HEK293T (cell line): Measurements from ENCODE around the gene SELENOO.

Experiments
- CTCF ChIA-PET: fragments of 350-600 bp; formaldehyde crosslinking; extraction: SDS; loops from one replicate; lab custom pipeline; 2021; ENCODE audit warnings: antibody characterized with exemption, inconsistent platforms; lab: Yijun Ruan, JAX
- POLR2A ChIA-PET: fragments of 350-600 bp; formaldehyde crosslinking; extraction: SDS; loops from one replicate; lab custom pipeline; 2020; ENCODE audit warnings: antibody characterized with exemption, inconsistent platforms; lab: Yijun Ruan, JAX
- DNase-seq: peaks from one replicate; pipeline ENCODE4 v3.0.0; 2012; ENCODE audit warnings: mixed read lengths; ENCODE audit errors: extremely low spot score
- ARNT ChIP-seq: fragments of 450-650 bp; IDR thresholded peaks from 2 replicates; pipeline ENCODE4 v1.6.1; 2017; ENCODE audit warnings: mild to moderate bottlenecking
- BHLHE40 ChIP-seq: fragments of 450-650 bp; IDR thresholded peaks from 2 replicates; pipeline ENCODE4 v1.6.1; 2016; ENCODE audit warnings: mild to moderate bottlenecking, moderate library complexity, borderline replicate concordance
- CTBP1 ChIP-seq: fragments of 450-650 bp; IDR thresholded peaks from 2 replicates; pipeline ENCODE4 v1.6.1; 2016; ENCODE audit warnings: borderline replicate concordance
- ELF4 ChIP-seq: fragments of 450-650 bp; IDR thresholded peaks from 2 replicates; pipeline ENCODE4 v1.6.1; 2017; ENCODE audit warnings: antibody characterized with exemption
- FOXA1 ChIP-seq: fragments of 450-650 bp; IDR thresholded peaks from 2 replicates; pipeline ENCODE4 v1.6.1; 2016; ENCODE audit warnings: mild to moderate bottlenecking
- FOXK2 ChIP-seq: fragments of 450-650 bp; IDR thresholded peaks from 2 replicates; pipeline ENCODE4 v1.6.1; 2016; ENCODE audit warnings: mild to moderate bottlenecking
- FOXM1 ChIP-seq: fragments of 450-650 bp; IDR thresholded peaks from 2 replicates; pipeline ENCODE4 v1.6.1; 2017; ENCODE audit warnings: mild to moderate bottlenecking, borderline replicate concordance
- HDGF ChIP-seq: fragments of 450-650 bp; IDR thresholded peaks from 2 replicates; pipeline ENCODE4 v1.6.1; 2017; ENCODE audit warnings: antibody characterized with exemption, borderline replicate concordance
- L3MBTL2 ChIP-seq: fragments of 450-650 bp; conservative IDR thresholded peaks from 2 replicates; pipeline ENCODE4 v1.6.1; 2016; ENCODE audit warnings: mild to moderate bottlenecking
- LEF1 ChIP-seq: fragments of 450-650 bp; IDR thresholded peaks from 2 replicates; pipeline ENCODE4 v1.6.1; 2017; ENCODE audit warnings: mild to moderate bottlenecking, borderline replicate concordance
- NFRKB ChIP-seq: fragments of 450-650 bp; IDR thresholded peaks from 2 replicates; pipeline ENCODE4 v1.6.1; 2016; ENCODE audit warnings: mild to moderate bottlenecking, moderate library complexity
- SP1 ChIP-seq: fragments of 450-650 bp; IDR thresholded peaks from 2 replicates; pipeline ENCODE4 v1.6.1; 2017
- TARDBP ChIP-seq: fragments of 450-650 bp; IDR thresholded peaks from 2 replicates; pipeline ENCODE4 v1.6.1; 2016
- ZNF384 ChIP-seq: fragments of 450-650 bp; IDR thresholded peaks from 2 replicates; pipeline ENCODE4 v1.6.1; 2016
- TF ChIP-seq, protein P1 (sequence below): fragments of 450-650 bp; IDR thresholded peaks from 2 replicates; pipeline ENCODE4 v1.6.1; 2016

The SELENOO gene, protein sequence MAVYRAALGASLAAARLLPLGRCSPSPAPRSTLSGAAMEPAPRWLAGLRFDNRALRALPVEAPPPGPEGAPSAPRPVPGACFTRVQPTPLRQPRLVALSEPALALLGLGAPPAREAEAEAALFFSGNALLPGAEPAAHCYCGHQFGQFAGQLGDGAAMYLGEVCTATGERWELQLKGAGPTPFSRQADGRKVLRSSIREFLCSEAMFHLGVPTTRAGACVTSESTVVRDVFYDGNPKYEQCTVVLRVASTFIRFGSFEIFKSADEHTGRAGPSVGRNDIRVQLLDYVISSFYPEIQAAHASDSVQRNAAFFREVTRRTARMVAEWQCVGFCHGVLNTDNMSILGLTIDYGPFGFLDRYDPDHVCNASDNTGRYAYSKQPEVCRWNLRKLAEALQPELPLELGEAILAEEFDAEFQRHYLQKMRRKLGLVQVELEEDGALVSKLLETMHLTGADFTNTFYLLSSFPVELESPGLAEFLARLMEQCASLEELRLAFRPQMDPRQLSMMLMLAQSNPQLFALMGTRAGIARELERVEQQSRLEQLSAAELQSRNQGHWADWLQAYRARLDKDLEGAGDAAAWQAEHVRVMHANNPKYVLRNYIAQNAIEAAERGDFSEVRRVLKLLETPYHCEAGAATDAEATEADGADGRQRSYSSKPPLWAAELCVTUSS

DNA sequence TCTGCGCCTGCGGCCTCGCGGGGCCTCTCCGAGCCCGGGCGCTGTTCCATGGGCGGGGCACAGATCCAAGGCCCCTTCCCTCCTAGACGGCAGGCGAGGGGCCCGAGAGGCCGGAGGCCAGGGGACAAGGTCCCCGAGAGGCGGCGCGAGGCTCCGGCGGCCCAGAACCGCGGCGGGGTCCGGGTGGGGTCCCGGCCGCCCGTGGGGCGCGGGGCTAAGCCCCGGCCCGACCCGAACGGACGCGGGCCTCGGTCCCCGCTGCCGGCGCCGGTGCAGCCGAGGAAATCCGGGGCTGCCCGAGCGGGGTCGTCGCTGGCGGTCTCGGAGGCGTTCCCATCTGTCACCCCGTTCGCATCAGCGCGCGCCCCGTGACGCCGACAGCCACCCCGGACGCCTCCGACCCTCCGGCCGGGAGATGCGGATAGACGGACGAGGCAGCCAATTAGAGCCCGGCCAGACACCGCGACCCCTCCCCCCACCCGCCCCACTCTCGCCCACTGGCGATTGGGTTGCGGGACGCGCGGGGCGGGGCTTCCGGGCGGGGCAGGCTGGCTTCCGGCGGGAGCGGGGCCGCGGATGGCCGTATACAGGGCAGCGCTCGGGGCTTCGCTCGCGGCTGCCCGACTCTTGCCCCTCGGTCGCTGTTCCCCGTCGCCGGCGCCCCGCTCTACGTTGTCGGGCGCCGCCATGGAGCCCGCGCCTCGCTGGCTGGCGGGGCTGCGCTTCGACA lies at the start of gene SELENOO:
TSS of gene SELENOO (plus strand) at position 551 of the 730 bp plus-strand sequence. CDS start at position 577, 26 bp downstream.
- ChIA-PET CTCF (no interaction called here), POLR2A (interaction anchor here (0.9 to 1.5 kb wide), 2 partner anchors 10 kb away, joined by 3 to 5 read pairs; no protein-coding TSS in a partner anchor)
- no peak for TF ChIP-seq FOXK2
- no peak for TF ChIP-seq BHLHE40
- TF ChIP-seq LEF1 = no peak
- no peak for TF ChIP-seq CTBP1
- no peak for TF ChIP-seq L3MBTL2
- no peak for TF ChIP-seq ARNT
- TF ChIP-seq, protein P1, sequence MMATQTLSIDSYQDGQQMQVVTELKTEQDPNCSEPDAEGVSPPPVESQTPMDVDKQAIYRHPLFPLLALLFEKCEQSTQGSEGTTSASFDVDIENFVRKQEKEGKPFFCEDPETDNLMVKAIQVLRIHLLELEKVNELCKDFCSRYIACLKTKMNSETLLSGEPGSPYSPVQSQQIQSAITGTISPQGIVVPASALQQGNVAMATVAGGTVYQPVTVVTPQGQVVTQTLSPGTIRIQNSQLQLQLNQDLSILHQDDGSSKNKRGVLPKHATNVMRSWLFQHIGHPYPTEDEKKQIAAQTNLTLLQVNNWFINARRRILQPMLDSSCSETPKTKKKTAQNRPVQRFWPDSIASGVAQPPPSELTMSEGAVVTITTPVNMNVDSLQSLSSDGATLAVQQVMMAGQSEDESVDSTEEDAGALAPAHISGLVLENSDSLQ = peak; percentile 98
- TF ChIP-seq ZNF384 = no peak
- peak; percentile 97 for DNase-seq

DNA sequence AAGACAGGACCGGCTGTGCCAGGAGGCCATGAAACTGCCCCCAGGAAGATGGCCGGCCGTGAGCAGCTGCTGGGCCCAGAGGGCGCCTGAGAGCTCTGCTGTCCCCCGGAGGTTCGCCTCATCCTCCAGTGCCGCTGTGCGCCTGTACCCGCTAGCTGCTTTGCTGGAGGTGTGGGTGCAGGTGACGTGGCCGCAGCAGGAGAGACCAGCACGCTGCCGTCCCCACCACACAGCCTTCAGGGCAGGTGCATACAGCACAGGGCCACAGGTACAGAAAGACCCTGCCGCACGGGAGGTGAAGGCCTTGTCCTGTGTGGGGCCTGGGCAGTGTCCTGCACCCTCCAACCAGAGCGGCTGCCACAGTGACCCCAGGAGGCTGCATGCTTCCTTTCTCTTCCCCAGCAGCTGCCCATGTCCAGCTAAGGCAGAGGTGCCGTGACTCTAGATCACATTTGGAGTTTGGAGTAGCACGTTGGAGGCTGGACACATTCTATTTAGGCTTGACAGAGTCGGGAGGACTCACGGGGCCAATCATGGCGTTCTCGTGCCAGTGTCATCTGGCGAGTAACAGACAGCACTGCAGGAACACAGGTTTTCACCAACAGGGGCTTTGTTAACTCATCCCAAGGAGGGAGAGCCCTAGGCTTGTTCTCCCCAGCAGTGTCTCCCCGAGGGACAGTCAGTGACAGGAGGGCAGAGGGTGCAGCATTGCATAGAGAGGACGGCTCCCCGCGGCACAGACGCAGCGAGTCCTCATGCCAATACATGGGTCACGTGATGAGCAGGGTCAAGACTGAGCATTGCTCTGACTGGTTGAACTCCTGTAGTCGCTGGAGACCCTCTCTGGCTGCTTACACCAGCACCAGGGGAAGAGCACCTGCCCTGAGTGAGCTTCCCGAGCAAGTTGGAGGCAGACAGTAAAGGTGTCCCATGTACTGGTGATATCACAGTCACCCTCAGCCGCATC lies 49.0 kb upstream of the SELENOO start:
- no peak for TF ChIP-seq TARDBP
- no peak for TF ChIP-seq ELF4
- ChIA-PET POLR2A (no interaction called here), CTCF (interaction anchor here (1.0 to 1.4 kb wide), 2 partner anchors 9 to 60 kb away, joined by 4 to 5 read pairs; no protein-coding TSS in a partner anchor)
- no peak for DNase-seq

DNA sequence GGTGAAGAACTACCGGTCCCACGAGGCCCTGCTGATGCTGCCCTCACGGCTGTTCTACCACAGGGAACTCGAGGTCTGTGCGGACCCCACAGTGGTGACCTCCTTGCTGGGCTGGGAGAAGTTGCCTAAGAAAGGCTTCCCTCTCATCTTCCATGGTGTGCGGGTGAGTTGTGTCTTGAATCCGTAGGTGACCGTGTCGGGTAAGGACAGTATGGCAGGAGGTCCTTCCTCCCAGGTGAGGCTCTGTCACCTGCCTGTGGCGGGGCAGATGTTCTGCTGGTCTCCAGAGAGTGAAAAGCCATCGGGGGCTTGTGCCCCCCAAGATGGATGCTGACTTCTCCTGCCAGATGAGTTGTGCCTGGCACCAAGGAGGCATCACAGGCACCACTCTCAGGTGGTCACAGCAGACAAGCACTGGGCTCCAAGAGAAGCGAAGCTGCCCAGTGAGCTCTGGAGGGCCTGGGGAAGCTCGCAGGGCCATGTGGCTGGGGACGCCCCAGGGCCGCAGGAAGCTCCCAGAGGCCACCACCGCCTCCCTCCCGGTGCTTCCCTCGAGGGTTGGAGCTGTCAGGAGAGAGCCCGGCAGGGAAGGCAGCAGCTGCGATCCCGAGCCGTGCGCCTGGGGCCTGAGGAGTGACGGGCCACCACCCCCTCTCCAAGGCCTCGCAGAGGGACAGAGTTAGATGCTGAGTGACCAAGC lies 47.6 kb upstream of the SELENOO start:
- TF ChIP-seq FOXK2 = no peak
- TF ChIP-seq ZNF384 = no peak
- TF ChIP-seq L3MBTL2 = no peak
- TF ChIP-seq CTBP1 = no peak
- TF ChIP-seq FOXM1 = no peak
- no peak for TF ChIP-seq SP1
- no peak for TF ChIP-seq TARDBP
- TF ChIP-seq ELF4 = no peak
- TF ChIP-seq NFRKB = no peak
- TF ChIP-seq FOXA1 = no peak
- TF ChIP-seq BHLHE40 = no peak
- TF ChIP-seq ARNT = no peak
- TF ChIP-seq HDGF = no peak
- CTCF ChIA-PET = no interaction called here
- DNase-seq = no peak
- POLR2A ChIA-PET = interaction anchor here (1.7 kb wide), 1 partner anchor 11 kb away, joined by 3 read pairs; no protein-coding TSS in a partner anchor

DNA sequence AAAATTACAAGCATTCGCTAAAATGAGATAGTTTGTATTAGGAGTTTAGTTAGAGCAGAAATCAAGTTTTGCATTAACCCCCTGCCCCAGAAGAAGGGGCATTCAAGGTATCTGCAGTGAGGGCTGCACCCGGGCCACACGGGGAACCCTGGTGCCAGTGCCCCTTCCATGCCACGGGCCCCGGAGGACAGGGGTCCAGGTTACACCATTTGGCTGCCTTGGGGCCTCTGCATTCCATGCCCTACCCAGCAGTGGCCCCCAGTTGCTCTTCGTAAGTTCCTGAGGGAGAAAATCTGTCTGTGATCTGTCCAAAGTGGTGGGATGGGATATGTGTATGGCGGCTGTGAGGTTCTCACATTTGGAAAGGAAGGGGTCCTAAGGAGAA lies 47.1 kb upstream of the SELENOO start:
- DNase-seq = no peak
- CTCF ChIA-PET = no interaction called here
- POLR2A ChIA-PET = interaction anchor here (1.7 kb wide), 1 partner anchor 11 kb away, joined by 3 read pairs; no protein-coding TSS in a partner anchor
- TF ChIP-seq LEF1 (no peak), ELF4 (no peak), NFRKB (no peak), ZNF384 (no peak), FOXK2 (no peak)
- TF ChIP-seq, protein P1 = no peak

DNA sequence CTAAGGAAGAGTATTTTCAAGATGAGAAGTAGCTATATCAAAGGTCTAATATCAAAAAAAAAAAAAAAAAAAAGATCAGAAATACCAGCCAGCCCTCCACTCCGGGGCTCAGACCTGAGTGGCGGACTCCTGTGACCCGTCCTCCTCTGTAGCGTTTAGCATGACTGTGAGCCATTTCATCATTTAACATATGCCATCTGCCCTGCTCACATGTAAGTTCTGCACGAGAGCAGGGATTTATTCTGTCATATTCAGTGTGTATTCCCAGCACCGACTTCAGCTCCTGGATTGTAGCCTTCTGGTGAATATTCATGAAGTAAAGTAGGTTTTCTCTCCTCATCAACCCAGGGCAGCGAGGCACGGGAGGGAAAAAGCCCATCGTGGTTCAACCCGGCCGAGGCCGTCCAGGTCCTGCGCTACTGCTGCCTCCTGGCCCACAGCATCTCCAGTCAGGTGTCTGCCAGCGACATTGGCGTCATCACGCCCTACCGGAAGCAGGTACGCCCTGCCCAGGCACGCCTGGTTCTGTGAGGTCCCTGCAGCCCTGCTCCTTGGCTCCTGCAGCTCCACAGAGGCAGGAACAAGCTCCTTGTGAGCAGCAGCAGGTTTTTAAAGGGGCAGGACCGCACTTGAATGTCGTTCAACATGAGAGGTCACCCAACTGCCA lies 43.0 kb upstream of the SELENOO start:
- ChIA-PET CTCF (interaction anchor here (0.6 kb wide), 1 partner anchor 107 kb away, joined by 3 read pairs; no protein-coding TSS in a partner anchor), POLR2A (no interaction called here)
- TF ChIP-seq ELF4 = no peak
- TF ChIP-seq FOXK2 = no peak
- no peak for TF ChIP-seq CTBP1
- TF ChIP-seq ZNF384 = no peak
- TF ChIP-seq BHLHE40 = no peak
- no peak for TF ChIP-seq NFRKB
- TF ChIP-seq ARNT = no peak
- DNase-seq = no peak
